WI38 (cell line): ENCODE data around the gene ZNF267.
"Not testable (repeated sequence)": the region's sequence is repeated elsewhere in the genome, so short reads cannot be mapped to it uniquely, and the experiment has no call there.

Experiments used
- H3K4me3 ChIP-seq: 2 replicates; pipeline ENCODE4 v1.5.1; 2011; ENCODE audit warnings: low read depth, mild to moderate bottlenecking, control low read depth, low read length
- TF ChIP-seq, protein P1 (sequence below): IDR thresholded peaks from 2 replicates; pipeline ENCODE4 v1.5.1; 2012; ENCODE audit warnings: low read depth, mild to moderate bottlenecking, control low read depth, low read length

The ZNF267 gene

DNA sequence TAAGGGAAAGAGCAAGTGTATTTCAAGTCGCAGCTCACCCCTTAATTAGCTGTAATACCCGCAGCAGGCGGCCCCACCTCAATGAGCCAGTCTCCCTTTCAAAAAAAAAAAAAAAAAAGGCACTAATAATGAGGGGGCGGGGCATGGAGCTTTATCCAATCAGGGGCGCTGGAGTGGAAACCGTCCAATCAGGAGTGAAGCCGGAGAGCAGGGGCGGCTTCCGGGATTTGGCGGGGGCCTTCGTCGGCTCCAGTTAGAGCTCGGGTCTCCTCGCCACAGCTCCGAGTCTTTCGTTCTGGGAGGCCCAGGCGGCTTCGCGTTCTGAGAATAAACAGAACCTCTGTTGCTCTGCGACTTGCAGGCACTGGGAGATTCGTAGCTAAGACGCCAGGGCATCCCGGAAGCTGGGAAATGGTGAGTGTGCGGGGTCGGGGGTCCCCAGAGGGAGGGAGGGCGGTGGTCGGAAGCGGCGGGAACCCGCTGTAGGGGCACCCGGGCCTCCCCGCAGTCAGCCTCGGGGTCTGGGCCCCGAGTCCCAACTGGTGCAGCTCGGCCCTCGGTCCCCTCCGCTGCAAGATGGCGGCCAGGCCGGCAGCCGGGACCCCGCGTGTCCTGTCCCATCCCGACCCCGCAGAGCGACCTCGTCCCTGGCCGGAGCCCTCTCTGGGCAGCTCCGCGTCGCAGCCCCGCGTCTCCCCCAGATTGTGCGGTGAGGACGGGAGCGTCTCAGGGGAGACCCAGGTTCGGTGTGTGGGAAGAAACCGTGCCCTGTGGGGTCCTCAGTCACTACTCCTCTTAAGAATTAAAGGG lies at the start of gene ZNF267:
Gene ZNF267 (plus strand): TSS at position 252 of the 810 bp plus-strand sequence. CDS start 160 bp downstream, at position 412.
- TF ChIP-seq, protein P1, sequence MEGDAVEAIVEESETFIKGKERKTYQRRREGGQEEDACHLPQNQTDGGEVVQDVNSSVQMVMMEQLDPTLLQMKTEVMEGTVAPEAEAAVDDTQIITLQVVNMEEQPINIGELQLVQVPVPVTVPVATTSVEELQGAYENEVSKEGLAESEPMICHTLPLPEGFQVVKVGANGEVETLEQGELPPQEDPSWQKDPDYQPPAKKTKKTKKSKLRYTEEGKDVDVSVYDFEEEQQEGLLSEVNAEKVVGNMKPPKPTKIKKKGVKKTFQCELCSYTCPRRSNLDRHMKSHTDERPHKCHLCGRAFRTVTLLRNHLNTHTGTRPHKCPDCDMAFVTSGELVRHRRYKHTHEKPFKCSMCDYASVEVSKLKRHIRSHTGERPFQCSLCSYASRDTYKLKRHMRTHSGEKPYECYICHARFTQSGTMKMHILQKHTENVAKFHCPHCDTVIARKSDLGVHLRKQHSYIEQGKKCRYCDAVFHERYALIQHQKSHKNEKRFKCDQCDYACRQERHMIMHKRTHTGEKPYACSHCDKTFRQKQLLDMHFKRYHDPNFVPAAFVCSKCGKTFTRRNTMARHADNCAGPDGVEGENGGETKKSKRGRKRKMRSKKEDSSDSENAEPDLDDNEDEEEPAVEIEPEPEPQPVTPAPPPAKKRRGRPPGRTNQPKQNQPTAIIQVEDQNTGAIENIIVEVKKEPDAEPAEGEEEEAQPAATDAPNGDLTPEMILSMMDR, result no peak
- H3K4me3 ChIP-seq, result peak within 1 kb of the TSS; percentile 99

DNA sequence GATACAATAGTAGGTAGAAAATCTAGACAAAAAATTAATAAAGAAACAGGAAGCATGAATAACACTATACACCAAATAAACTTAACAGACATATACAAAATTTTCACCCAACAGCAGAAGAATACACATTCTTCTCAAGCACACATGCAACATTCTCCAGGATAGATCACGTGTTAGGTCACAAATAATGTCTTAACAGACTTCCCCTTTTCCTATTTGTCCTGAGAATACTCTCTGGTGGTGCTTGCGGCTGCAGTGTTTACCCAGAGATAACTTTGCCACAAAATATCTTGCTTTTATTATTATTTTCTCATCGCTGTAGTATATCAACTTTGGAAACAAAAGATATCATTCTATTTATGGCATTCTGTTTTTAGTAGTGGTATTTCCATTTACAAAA lies 40.6 kb upstream of the ZNF267 start:
- H3K4me3 ChIP-seq, result no peak overlapping the region
- TF ChIP-seq, protein P1, result no peak

DNA sequence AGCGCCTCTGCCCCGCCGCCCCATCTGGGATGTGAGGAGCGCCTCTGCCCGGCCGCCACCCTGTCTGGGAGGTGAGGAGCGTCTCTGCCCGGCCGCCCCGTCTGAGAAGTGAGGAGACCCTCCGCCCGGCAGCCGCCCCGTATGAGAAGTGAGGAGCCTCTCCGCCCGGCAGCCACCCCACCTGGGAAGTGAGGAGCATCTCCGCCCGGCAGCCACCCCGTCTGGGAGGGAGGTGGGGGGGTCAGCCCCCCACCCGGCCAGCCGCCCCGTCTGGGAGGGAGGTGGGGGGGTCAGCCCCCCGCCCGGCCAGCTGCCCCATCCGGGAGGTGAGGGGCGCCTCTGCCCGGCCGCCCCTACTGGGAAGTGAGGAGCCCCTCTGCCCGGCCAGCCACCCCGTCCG lies 37.2 kb upstream of the ZNF267 start:
- H3K4me3 ChIP-seq, result not testable (repeated sequence)

DNA sequence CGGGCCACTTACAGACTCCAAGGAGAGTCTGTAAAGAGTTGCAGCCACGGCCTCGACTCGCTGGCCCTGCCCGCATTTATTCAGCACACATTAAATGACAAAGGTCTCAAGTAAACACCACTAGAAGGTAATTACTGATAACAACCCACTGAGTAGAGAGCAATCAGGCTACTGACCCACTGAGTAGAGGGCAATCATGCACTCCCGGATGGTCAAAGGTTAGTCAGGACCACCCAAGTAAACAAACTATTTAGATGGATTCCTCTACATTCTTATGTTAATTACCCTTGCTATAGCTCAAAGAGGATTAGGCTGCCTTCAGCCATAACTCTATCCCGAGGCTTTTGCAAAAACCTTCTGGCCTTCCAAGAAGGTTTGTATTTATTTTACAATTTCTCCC lies 30.7 kb upstream of the ZNF267 start:
- TF ChIP-seq, protein P1, result no peak

DNA sequence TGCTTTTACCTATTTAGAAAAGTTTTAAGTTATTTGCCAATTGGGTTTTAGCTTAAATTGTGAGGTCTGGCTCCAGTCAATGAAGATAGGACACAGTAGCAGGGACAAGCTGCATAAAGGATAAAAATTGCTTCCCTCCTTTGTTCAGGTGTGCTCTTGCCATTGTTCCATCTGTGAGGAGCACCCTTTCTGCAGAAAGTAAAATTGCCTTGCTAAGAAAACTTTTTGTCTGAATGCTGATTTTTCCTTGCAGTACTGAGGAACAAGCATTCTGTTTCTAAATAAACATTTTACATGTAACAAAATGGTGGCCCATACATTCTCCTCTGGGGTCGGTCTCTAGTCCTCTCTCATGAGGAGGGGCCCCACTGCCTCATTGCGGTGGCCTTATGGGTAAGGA lies 25.0 kb upstream of the ZNF267 start:
- not testable (repeated sequence) for H3K4me3 ChIP-seq

More for the DNA sequence above, 30.7 kb upstream of the ZNF267 start:
- no peak overlapping the region for H3K4me3 ChIP-seq

DNA sequence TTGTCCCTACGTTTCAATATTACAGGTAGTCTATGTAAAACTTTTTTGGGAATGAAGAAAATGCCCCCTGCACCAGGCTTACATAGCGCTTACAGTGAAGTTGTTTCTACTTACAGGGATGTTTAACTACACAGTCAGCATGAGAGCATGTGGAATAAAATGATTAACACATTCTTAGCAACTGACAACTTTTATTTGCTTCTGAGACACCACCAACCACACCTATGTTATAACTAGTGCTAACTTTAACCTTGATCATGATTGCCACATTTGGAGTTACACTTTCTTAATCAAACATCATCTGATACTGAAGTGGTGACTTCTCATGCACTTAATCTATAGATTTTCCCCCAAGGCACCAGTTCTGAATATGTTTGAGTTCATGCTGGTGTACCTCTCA lies 20.3 kb upstream of the ZNF267 start:
- TF ChIP-seq, protein P1, result no peak
- H3K4me3 ChIP-seq, result no peak overlapping the region

DNA sequence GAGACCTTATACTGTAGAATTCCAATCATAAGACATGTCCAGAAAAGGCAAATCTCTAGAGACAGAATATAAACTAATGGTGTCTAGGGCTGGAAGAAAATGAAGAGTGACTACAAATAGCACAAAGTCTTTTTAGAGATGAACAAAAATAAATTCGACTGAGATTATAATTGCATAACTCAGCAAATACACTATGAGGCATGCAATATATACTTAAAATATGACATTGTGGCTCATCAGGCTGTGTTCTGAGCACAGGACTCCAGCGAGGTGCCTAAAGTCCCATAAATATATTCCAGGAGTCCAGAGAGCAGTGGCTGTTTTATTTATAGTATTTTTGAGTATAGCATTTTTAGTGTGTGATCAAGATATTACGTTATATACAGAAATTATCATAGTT lies 13.1 kb upstream of the ZNF267 start:
- no peak overlapping the region for H3K4me3 ChIP-seq
- TF ChIP-seq, protein P1, result no peak

DNA sequence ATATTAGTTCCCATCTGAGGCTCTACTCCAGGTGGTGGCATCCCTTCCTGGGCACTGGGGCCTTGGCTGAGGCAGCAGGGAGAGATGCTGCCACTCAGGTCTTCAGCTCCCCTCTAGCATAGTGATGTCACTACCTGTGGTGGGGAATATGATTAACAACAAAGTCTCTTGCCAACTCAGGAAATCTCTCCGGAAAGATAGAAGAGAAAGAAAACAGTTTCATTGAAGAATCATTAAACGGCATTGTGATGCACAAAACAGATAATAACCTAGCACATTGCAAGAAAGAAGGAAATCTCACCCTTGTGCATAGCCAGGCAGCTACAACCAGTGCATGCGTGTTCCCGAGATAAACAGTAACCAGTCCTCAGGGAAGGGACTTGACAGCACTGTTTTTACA lies 12.2 kb upstream of the ZNF267 start:
- TF ChIP-seq, protein P1, result no peak
- no peak overlapping the region for H3K4me3 ChIP-seq
